NCI-H748 (cell line): ENCODE measurements around the gene MYOM1.
"Not testable (repeated sequence)": the region's sequence is repeated elsewhere in the genome, so short reads cannot be mapped to it uniquely, and the experiment has no call there.

Experiments used
- DNase-seq: peaks from one replicate; lab custom pipeline; 2025; ENCODE audit not compliant: unreplicated experiment; lab: John Stamatoyannopoulos, UW

MYOM1 gene

DNA sequence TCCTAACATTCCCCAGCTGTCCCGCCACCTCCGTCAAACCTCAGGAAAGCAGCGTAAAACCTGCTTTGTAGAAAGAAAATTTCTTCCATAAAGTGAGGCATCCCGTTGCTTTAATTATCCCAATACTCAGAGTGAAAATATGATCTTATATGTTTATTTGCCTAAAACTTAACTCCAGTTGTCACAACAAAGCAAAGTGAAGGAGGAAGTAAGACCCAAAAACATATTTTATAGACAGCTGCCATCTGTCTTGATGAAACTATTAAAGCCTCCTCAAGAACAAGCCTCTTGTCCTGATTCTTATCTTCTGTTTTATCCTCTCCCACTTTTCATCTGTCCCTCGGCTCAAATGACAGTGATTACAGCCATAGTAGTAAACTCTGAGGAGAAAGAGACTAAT is 177.9 kb downstream of the MYOM1 start:
- no peak for DNase-seq

- no peak for DNase-seq
Observed at GRCh38 chr18:3040881-3041280, 178.9 kb downstream of the MYOM1 start.

DNA sequence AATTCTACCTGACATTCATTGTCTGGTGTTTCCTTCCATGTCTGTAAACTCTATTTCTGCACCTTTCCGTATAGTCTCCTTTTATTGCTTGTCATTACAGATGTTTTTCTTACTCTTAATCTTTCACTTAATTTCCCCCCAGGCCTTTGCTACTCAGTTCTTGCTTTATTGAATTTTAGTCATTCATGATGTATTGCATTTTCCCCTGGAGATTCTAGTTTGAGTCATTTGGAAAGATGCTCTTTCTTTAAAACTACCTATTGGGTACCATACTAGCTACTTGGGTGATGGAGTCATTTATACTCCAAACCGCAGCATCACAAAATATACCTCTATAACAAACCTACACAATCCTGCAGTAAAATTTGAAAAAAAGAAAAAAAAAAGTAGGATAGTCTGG is 179.6 kb downstream of the MYOM1 start:
- DNase-seq = no peak

- DNase-seq = peak; percentile 13
Observed at GRCh38 chr18:3037423-3037915, 182.3 kb downstream of the MYOM1 start.

DNA sequence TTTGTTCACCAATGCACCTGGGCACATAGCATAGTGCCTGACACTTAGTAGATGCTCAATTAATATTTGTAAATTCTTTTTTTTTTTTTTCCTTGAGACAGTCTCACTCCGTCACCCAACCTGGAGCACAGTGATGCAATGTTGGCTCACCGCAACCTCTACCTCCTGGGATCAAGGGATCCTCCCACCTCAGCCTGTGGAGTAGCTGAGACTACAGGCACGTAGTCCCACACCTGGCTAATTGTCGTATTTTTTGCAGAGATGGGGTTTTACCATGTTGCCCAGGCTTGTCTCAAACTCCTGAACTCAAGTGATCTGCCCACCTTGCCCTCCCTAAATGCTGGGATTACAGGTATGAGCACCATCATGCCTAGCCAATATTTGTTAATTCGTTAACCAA is 183.7 kb downstream of the MYOM1 start:
- no peak for DNase-seq

DNA sequence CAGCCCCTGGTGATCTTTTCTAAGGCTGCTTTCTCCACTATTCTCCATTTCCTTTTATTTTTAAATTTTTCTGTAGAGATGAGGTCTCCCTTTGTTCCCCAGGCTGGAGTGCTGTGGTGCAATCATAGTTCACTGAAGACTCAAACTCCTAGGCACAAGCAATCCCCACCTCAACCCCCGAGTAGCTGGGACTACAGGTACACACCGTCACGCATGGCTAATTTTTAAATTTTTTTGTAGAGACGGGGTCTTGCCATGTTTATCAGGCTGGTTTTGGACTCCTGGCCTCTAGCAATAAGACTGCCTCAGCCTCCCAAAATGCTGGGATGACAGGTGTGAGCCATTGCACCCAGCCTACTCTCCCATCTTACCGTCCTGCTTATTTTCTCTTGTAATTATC is 184.1 kb downstream of the MYOM1 start:
- no peak for DNase-seq

DNA sequence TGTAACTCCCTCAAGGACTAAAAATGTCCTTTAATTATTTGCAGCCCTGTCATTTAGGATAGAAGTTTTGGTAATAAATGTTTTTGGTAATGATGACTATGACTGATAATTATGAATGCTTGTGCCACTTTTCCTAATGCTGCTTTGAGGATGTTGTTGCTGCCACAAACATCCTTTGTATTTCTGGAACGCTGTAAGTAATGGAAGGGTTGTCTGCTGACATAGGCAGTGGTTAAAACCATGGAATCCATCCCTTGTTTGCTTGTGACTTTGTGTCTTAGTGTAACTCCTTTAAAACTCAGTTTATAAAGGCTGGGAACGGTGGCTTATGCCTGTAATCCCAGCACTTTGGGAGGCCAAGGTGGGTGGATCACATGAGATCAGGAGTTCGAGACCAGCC is 187.0 kb downstream of the MYOM1 start:
- DNase-seq = no peak

DNA sequence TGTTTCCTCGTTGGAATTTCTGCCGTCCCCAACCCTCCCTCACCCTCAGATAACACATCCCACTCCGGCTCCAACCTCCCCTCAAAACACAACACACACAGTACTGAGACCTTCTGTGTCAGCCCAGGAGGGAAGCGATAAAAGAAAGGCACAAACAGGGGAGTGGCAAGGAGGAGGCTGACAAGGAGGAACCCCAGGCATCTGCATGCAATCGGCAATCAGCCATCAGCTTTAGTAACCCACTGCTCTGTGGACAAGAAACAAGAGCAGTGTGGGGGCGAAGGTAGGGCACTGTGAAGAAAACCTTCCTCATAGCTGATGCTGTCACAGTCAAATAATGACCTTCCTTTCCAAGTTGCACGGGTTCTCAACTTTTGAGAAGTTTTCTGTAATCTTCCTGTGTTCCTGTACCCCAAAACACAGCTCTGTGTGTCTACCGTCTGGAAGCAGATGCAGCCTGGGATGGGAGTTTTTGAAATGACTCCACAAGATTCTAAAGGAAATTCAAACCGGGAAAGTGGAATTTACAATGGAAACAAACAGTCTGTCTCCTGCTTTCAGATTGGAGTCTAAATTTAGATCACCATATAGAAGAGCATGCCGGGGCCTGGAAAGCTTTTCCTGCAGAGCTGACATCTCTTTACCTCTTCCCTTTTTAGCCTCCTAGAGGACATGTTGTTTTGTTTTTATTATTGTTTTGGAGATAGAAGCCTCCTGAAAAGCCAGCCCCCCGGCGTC is 190.4 kb downstream of the MYOM1 start:
- no peak for DNase-seq

- DNase-seq = not testable (repeated sequence)
Observed at GRCh38 chr18:3028115-3028514, 191.7 kb downstream of the MYOM1 start.

- no peak for DNase-seq
Observed at GRCh38 chr18:3027370-3027891, 192.3 kb downstream of the MYOM1 start.

GRCh38 chr18:3025544-3025943 is 194.2 kb downstream of the MYOM1 start:
- DNase-seq = no peak

DNA sequence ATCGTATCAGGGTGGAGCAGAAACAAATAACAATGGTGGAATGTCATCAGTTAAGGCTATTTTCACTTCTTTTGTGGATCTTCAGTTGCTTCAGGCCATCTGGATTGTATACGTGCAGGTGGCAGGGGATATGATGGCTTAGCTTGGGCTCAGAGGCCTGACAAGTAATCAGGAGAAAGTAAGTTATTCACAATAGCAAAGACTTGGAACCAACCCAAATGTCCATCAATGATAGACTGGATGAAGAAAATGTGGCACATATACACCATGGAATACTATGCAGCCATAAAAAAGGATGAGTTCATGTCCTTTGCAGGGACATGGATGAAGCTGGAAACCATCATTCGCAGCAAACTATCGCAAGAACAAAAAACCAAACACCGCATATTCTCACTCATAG is 196.2 kb downstream of the MYOM1 start:
- DNase-seq = not testable (repeated sequence)
